Activated CD4-positive, alpha-beta T cell treated with anti-CD3 and anti-CD28 coated beads, Interleukin-2, amount 10 ng/mL, durations not matched to agents 7 days and 5 days (primary cell): ENCODE results near the gene NT5C1B. TPM values are rescaled to one million over a fixed set of nuclear protein-coding genes. Genes with fewer than 3 reads are reported as not detected.

ENCODE experiments used
- CTCF ChIA-PET: fragments of 350-600 bp; sonication (Branson Sonifier 250); formaldehyde crosslinking; loops from one replicate; lab custom pipeline; 2021; ENCODE audit warnings: antibody characterized with exemption; lab: Charles Lee
- POLR2A ChIA-PET: fragments of 350-600 bp; sonication (Branson Sonifier 250); formaldehyde crosslinking; loops from one replicate; lab custom pipeline; 2021; ENCODE audit warnings: antibody characterized with exemption; lab: Charles Lee
- DNase-seq: peaks from one replicate; pipeline ENCODE4 v3.0.0-alpha.2; 2020
- H3K27ac Mint-ChIP-seq: one replicate; pipeline ENCODE4 v1.8.0; 2021; ENCODE audit warnings: mild to moderate bottlenecking, moderate library complexity, mixed read lengths
- H3K27me3 Mint-ChIP-seq: one replicate; pipeline ENCODE4 v1.8.0; 2021; ENCODE audit warnings: mixed read lengths
- H3K36me3 Mint-ChIP-seq: one replicate; pipeline ENCODE4 v1.8.0; 2021; ENCODE audit warnings: low read depth, mixed read lengths
- H3K4me1 Mint-ChIP-seq: one replicate; pipeline ENCODE4 v1.8.0; 2021; ENCODE audit warnings: mixed read lengths
- H3K4me3 Mint-ChIP-seq: one replicate; pipeline ENCODE4 v1.8.0; 2021; ENCODE audit warnings: mild to moderate bottlenecking, moderate library complexity, mixed read lengths
- H3K9me3 Mint-ChIP-seq: one replicate; pipeline ENCODE4 v1.8.0; 2021; ENCODE audit warnings: mixed read lengths
- total RNA-seq, 2 experiments: library from RNA; stranded (reverse); gene quantifications; one replicate each; pipeline ENCODE4 v1.2.3, GENCODE V29; 2021

Gene NT5C1B
- total RNA-seq, 2 experiments from 2014 or later = not detected

- ChIA-PET POLR2A (no interaction called here), CTCF (no interaction called here)
- Mint-ChIP-seq H3K36me3 (no peaks in the 10 kb centered on the region), H3K27ac (no peak overlapping the region), H3K27me3 (no peaks in the 10 kb centered on the region), H3K4me1 (no peaks in the 10 kb centered on the region), H3K4me3 (no peak overlapping the region), H3K9me3 (no peaks in the 10 kb centered on the region)
- DNase-seq = no peak
Measured at GRCh38 chr2:18612133-18612532, 22.8 kb upstream of the NT5C1B start.

GRCh38 chr2:18611604-18612003 lies 22.2 kb upstream of the NT5C1B start:
- Mint-ChIP-seq H3K4me3 (no peak overlapping the region), H3K4me1 (no peaks in the 10 kb centered on the region), H3K9me3 (no peaks in the 10 kb centered on the region), H3K27ac (no peak overlapping the region), H3K36me3 (no peaks in the 10 kb centered on the region), H3K27me3 (no peaks in the 10 kb centered on the region)
- ChIA-PET CTCF (no interaction called here), POLR2A (no interaction called here)
- no peak for DNase-seq

- no peaks in the 10 kb centered on the region for H3K9me3 Mint-ChIP-seq
- CTCF ChIA-PET = no interaction called here
- H3K36me3 Mint-ChIP-seq = no peaks in the 10 kb centered on the region
- no peaks in the 10 kb centered on the region for H3K4me1 Mint-ChIP-seq
- DNase-seq = no peak
- H3K4me3 Mint-ChIP-seq = no peak overlapping the region
- no peak overlapping the region for H3K27ac Mint-ChIP-seq
- H3K27me3 Mint-ChIP-seq = no peaks in the 10 kb centered on the region
- POLR2A ChIA-PET = no interaction called here
Measured at GRCh38 chr2:18611184-18611583, 21.8 kb upstream of the NT5C1B start.

GRCh38 chr2:18610651-18611050 lies 21.3 kb upstream of the NT5C1B start:
- no peaks in the 10 kb centered on the region for H3K4me1 Mint-ChIP-seq
- no peaks in the 10 kb centered on the region for H3K27me3 Mint-ChIP-seq
- no peaks in the 10 kb centered on the region for H3K9me3 Mint-ChIP-seq
- peaks cover 1% of the 10 kb centered on the region for H3K36me3 Mint-ChIP-seq
- no peak overlapping the region for H3K27ac Mint-ChIP-seq
- H3K4me3 Mint-ChIP-seq = no peak overlapping the region
- DNase-seq = no peak
- CTCF ChIA-PET = interaction anchor here (1.1 kb wide), 1 partner anchor 75 kb away, joined by 3 read pairs; no protein-coding TSS in a partner anchor
- POLR2A ChIA-PET = no interaction called here

- H3K27ac Mint-ChIP-seq = no peak overlapping the region
- H3K4me3 Mint-ChIP-seq = no peak overlapping the region
- ChIA-PET POLR2A (no interaction called here), CTCF (interaction anchor here (0.6 to 1.1 kb wide), 3 partner anchors 10 to 74 kb away, joined by 3 to 4 read pairs (median 3); no protein-coding TSS in a partner anchor)
- H3K36me3 Mint-ChIP-seq = peaks cover 1% of the 10 kb centered on the region
- H3K4me1 Mint-ChIP-seq = peaks cover 2% of the 10 kb centered on the region
- no peak for DNase-seq
- no peaks in the 10 kb centered on the region for H3K9me3 Mint-ChIP-seq
- H3K27me3 Mint-ChIP-seq = no peaks in the 10 kb centered on the region
Measured at GRCh38 chr2:18610090-18610489, 20.7 kb upstream of the NT5C1B start.

GRCh38 chr2:18605115-18605514 lies 15.7 kb upstream of the NT5C1B start:
- Mint-ChIP-seq H3K36me3 (peaks cover 1% of the 10 kb centered on the region), H3K27ac (no peak overlapping the region), H3K4me3 (no peak overlapping the region), H3K4me1 (peaks cover 5% of the 10 kb centered on the region), H3K9me3 (no peaks in the 10 kb centered on the region), H3K27me3 (no peaks in the 10 kb centered on the region)
- CTCF ChIA-PET = interaction anchor here (1.7 kb wide), 1 partner anchor 16 kb away, joined by 4 read pairs; the partner anchor contains the start of gene NT5C1B
- POLR2A ChIA-PET = no interaction called here
- peak; percentile 9 for DNase-seq

GRCh38 chr2:18604531-18604885 lies 15.1 kb upstream of the NT5C1B start:
- POLR2A ChIA-PET = no interaction called here
- no peaks in the 10 kb centered on the region for H3K9me3 Mint-ChIP-seq
- no peaks in the 10 kb centered on the region for H3K27me3 Mint-ChIP-seq
- H3K27ac Mint-ChIP-seq = no peak overlapping the region
- peaks cover 1% of the 10 kb centered on the region for H3K36me3 Mint-ChIP-seq
- CTCF ChIA-PET = interaction anchor here (1.7 kb wide), 1 partner anchor 15 kb away, joined by 4 read pairs; the partner anchor contains the start of gene NT5C1B
- peaks cover 5% of the 10 kb centered on the region for H3K4me1 Mint-ChIP-seq
- H3K4me3 Mint-ChIP-seq = no peak overlapping the region
- DNase-seq = no peak

GRCh38 chr2:18603854-18604530 lies 14.6 kb upstream of the NT5C1B start:
- H3K9me3 Mint-ChIP-seq = no peaks in the 10 kb centered on the region
- H3K4me3 Mint-ChIP-seq = no peak overlapping the region
- CTCF ChIA-PET = interaction anchor here (1.7 kb wide), 1 partner anchor 15 kb away, joined by 4 read pairs; the partner anchor contains the start of gene NT5C1B
- no peak overlapping the region for H3K27ac Mint-ChIP-seq
- H3K27me3 Mint-ChIP-seq = no peaks in the 10 kb centered on the region
- H3K4me1 Mint-ChIP-seq = peaks cover 5% of the 10 kb centered on the region
- POLR2A ChIA-PET = no interaction called here
- no peak for DNase-seq
- peaks cover 1% of the 10 kb centered on the region for H3K36me3 Mint-ChIP-seq

- H3K36me3 Mint-ChIP-seq = peaks cover 1% of the 10 kb centered on the region
- no peak overlapping the region for H3K4me3 Mint-ChIP-seq
- ChIA-PET POLR2A (no interaction called here), CTCF (interaction anchor here (0.6 kb wide), 1 partner anchor 22 kb away, joined by 4 read pairs; no protein-coding TSS in a partner anchor)
- H3K27ac Mint-ChIP-seq = no peak overlapping the region
- no peaks in the 10 kb centered on the region for H3K27me3 Mint-ChIP-seq
- DNase-seq = no peak
- H3K4me1 Mint-ChIP-seq = peaks cover 5% of the 10 kb centered on the region
- no peaks in the 10 kb centered on the region for H3K9me3 Mint-ChIP-seq
Measured at GRCh38 chr2:18602298-18602697, 12.9 kb upstream of the NT5C1B start.

- POLR2A ChIA-PET = no interaction called here
- no peaks in the 10 kb centered on the region for H3K27me3 Mint-ChIP-seq
Measured at GRCh38 chr2:18600255-18600613, 10.9 kb upstream of the NT5C1B start.

GRCh38 chr2:18599509-18600254 lies 10.3 kb upstream of the NT5C1B start:
- CTCF ChIA-PET = interaction anchor here (1.6 kb wide), 1 partner anchor 10 kb away, joined by 4 read pairs; no protein-coding TSS in a partner anchor
- H3K4me1 Mint-ChIP-seq = no peaks in the 10 kb centered on the region
- no peaks in the 10 kb centered on the region for H3K36me3 Mint-ChIP-seq
- POLR2A ChIA-PET = no interaction called here
- no peaks in the 10 kb centered on the region for H3K27me3 Mint-ChIP-seq
- H3K27ac Mint-ChIP-seq = no peak overlapping the region
- H3K9me3 Mint-ChIP-seq = peaks cover 3% of the 10 kb centered on the region
- H3K4me3 Mint-ChIP-seq = no peak overlapping the region
- DNase-seq = no peak

More at GRCh38 chr2:18600255-18600613, 10.9 kb upstream of the NT5C1B start:
- Mint-ChIP-seq H3K4me1 (peaks cover 3% of the 10 kb centered on the region), H3K27ac (no peak overlapping the region), H3K4me3 (no peak overlapping the region), H3K9me3 (no peaks in the 10 kb centered on the region), H3K36me3 (no peaks in the 10 kb centered on the region)
- CTCF ChIA-PET = interaction anchor here (1.6 kb wide), 1 partner anchor 9 kb away, joined by 4 read pairs; no protein-coding TSS in a partner anchor
- no peak for DNase-seq

- POLR2A ChIA-PET = no interaction called here
- Mint-ChIP-seq H3K27me3 (no peaks in the 10 kb centered on the region), H3K9me3 (peaks cover 3% of the 10 kb centered on the region), H3K36me3 (no peaks in the 10 kb centered on the region), H3K4me3 (no peak overlapping the region), H3K4me1 (no peaks in the 10 kb centered on the region), H3K27ac (no peak overlapping the region)
- CTCF ChIA-PET = no interaction called here
- DNase-seq = no peak
Measured at GRCh38 chr2:18598848-18599484, 9.6 kb upstream of the NT5C1B start.

- Mint-ChIP-seq H3K27ac (no peak overlapping the region), H3K27me3 (no peaks in the 10 kb centered on the region), H3K36me3 (no peaks in the 10 kb centered on the region), H3K4me1 (no peaks in the 10 kb centered on the region), H3K4me3 (no peak overlapping the region), H3K9me3 (peaks cover 5% of the 10 kb centered on the region)
- no peak for DNase-seq
- ChIA-PET POLR2A (no interaction called here), CTCF (no interaction called here)
Measured at GRCh38 chr2:18597618-18598017, 8.2 kb upstream of the NT5C1B start.
